Ovary (tissue), 9 donors: ENCODE results near the gene MYOG. TPM values are rescaled to one million over a fixed set of nuclear protein-coding genes. Genes with fewer than 3 reads are reported as not detected.

Experiments
- DNase-seq, 5 donors: peaks; one replicate each; pipeline ENCODE4 v3.0.0-alpha.2; 2019 to 2020
- H3K27ac ChIP-seq, 2 donors: fragments of 200-600 bp; one replicate each; pipeline versions ENCODE4 v1.5.1 to v1.8.0; 2019 to 2022
- H3K27me3 ChIP-seq: fragments of 200-600 bp; one replicate; pipeline ENCODE4 v1.8.0; 2022
- H3K36me3 ChIP-seq: fragments of 200-600 bp; sonication (generic); one replicate; pipeline ENCODE4 v1.5.1; 2019
- H3K4me1 ChIP-seq: one replicate; pipeline ENCODE4 v1.8.1; 2013; ENCODE audit warnings: mild to moderate bottlenecking, moderate library complexity; ENCODE audit not compliant: insufficient read depth
- H3K4me3 ChIP-seq: fragments of 200-600 bp; sonication (generic); one replicate; pipeline ENCODE4 v1.5.1; 2017
- H3K9me3 ChIP-seq, 2 donors: fragments of 200-600 bp in 1 of 2; sonication (generic) in 1 of 2; one replicate each; pipeline versions ENCODE4 v1.5.1 to v1.8.1; 2013 to 2019; ENCODE audit warnings: mild to moderate bottlenecking in 1 of 2, moderate library complexity in 1 of 2
- EP300 ChIP-seq: sonication (generic); formaldehyde crosslinking; IDR thresholded peaks from one replicate; pipeline ENCODE4 v1.6.1; 2017; ENCODE audit warnings: antibody characterized with exemption
- POLR2A ChIP-seq: fragments of 450-650 bp; IDR thresholded peaks from one replicate; pipeline ENCODE4 v1.6.1; 2017; ENCODE audit warnings: antibody characterized with exemption, mild to moderate bottlenecking, moderate library complexity
- WGBS, 3 donors: extraction: QIAGEN DNeasy Blood & Tissue Kit in 1 of 3; methylation state at CpG; one replicate each; pipeline versions ENCODE4 v1.1.5 to v1.1.7; 2013 to 2017; 5-methylcytosine and 5-hydroxymethylcytosine counted together
- intact Hi-C, 4 donors: fragments of 100-400 bp; cut with DNase I; formaldehyde crosslinking; loops; one replicate each; pipeline versions ENCODE4 v1.11.0 to v1.15.1; 2022 to 2023
- polyA plus RNA-seq, 2 donors: library from polyadenylated mRNA; stranded (reverse); fragments of 200-250 nt in 1 of 2; fragments of 350-450 nt in 1 of 2; fragmentation: Illumina TruSeq in 1 of 2; extraction: RNeasy Lipid Tissue Mini Kit (QIAGEN cat#74804) in 1 of 2; gene quantifications; one replicate each; pipeline ENCODE4 v1.2.3, GENCODE V29; 2013 to 2014
- total RNA-seq, 7 donors: library from RNA; depleted of rRNA in 2 of 7; stranded (reverse); fragments of >200 nt in 2 of 7; fragmentation: NEBNext Ultra II Directional in 3 of 7; extraction: Animal tissue kit (Norgen Biotek cat#: 25700) in 3 of 7; gene quantifications; one replicate each; pipeline versions ENCODE4 v1.1.0 to v1.2.4, GENCODE V29; 2016 to 2023
- TF ChIP-seq, protein P1 (sequence below), 3 donors: fragments of 450-650 bp in 2 of 3; fragments of 200-600 bp in 1 of 3; IDR thresholded peaks; one replicate each; pipeline versions ENCODE4 v1.5.1 to v1.8.0; 2016 to 2022; ENCODE audit warnings: antibody characterized with exemption in 3 of 3, mild to moderate bottlenecking in 1 of 3
- donor health status: DM: no; HTN: no; CAD: no; lungs with moderate emphysema.
- donor health status: DM: no; HTN: no; CAD: no.
- donor health status: Bipolar disorder and iron deficiency.
- donor health status: DM: yes; HTN: yes; CAD: no.
- donor health status: DM: no; HTN: no; CAD: no.
- donor health status: DM: yes; HTN: yes; CAD: no.

The MYOG gene
- total and polyA plus RNA-seq, 9 donors = not detected

GRCh38 chr1:203120325-203121153 is 34.7 kb upstream of the MYOG start:
- DNase-seq = no peak
- no peak for TF ChIP-seq POLR2A
- TF ChIP-seq EP300 = no peak
- TF ChIP-seq, protein P1, sequence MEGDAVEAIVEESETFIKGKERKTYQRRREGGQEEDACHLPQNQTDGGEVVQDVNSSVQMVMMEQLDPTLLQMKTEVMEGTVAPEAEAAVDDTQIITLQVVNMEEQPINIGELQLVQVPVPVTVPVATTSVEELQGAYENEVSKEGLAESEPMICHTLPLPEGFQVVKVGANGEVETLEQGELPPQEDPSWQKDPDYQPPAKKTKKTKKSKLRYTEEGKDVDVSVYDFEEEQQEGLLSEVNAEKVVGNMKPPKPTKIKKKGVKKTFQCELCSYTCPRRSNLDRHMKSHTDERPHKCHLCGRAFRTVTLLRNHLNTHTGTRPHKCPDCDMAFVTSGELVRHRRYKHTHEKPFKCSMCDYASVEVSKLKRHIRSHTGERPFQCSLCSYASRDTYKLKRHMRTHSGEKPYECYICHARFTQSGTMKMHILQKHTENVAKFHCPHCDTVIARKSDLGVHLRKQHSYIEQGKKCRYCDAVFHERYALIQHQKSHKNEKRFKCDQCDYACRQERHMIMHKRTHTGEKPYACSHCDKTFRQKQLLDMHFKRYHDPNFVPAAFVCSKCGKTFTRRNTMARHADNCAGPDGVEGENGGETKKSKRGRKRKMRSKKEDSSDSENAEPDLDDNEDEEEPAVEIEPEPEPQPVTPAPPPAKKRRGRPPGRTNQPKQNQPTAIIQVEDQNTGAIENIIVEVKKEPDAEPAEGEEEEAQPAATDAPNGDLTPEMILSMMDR (IDR thresholded peaks at IDR 0.05) = no peak
- Histone ChIP-seq H3K9me3 (no peaks in the 10 kb centered on the region), H3K27ac (no peak overlapping the region), H3K27me3 (no peaks in the 10 kb centered on the region), H3K4me1 (peaks cover 2% of the 10 kb centered on the region), H3K4me3 (no peak overlapping the region), H3K36me3 (no peaks in the 10 kb centered on the region)
- intact Hi-C loops = no loop called here
- WGBS, 3 donors = 71 to 83% (median 73%) methylated on average over 7 of the region's 7 CpGs

DNA sequence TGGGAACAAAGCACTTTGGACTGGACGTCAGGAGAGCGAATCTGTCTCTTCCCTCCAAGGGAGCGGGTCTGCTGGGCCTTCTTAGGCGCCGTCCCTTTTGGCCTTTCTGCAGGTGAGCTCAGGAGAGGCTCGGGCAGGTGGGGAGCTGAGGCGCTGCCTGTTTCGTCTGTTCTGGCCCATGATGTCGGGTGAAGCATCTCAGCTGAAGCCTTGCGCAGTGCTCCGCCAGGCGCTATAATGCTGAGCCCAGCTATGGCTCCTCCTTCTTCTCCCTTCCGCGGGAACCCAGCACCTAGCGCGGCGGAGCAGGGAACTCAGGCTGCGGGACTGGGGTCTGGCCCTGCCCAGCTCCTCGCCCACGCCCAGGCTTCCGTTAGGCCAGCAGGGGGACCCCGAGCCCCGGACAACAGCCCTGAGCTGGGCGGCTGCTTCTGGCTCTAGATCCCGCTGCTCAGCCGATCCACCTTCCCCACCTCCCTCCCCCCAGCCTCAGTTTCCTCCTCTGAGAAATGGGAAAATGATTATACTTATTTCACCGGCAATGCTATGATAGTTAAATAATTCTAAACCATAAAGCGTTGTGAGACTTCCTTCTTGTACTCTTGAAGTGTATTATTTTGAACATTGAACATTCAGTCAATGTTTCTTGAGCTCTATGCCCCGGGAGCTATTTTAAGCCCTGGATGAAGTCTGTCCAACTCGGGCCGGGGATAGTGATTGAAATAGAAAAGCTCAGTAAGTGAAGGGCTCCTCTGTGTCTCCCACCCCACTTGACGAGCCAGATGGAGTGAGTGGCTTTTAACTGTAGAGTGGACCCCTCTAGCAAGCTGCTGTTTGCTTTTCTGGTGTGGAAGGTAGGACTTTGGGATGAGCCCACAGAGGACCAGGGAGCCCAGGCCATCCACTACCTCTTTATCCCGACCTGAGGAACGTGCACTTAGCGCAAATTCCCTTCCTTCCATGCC is 32.1 kb upstream of the MYOG start:
- no peaks in the 10 kb centered on the region for H3K36me3 ChIP-seq
- H3K9me3 ChIP-seq = no peaks in the 10 kb centered on the region
- TF ChIP-seq, protein P1 (IDR thresholded peaks at IDR 0.05) = peak in 2 of 3 donors; percentile 44 to 53
- no peak for TF ChIP-seq POLR2A
- no peak overlapping the region for H3K27ac ChIP-seq
- no peaks in the 10 kb centered on the region for H3K27me3 ChIP-seq
- H3K4me1 ChIP-seq = no peaks in the 10 kb centered on the region
- DNase-seq = peak; percentile 52 to 86 (median 60)
- intact Hi-C loops = loop anchor here in 3 of 4 donors (2.0 to 5.0 kb wide), 2 partner anchors 99 kb away; no protein-coding TSS in a partner anchor
- WGBS, 3 donors = 18 to 22% (median 20%) methylated on average over 35 of the region's 35 CpGs
- no peak overlapping the region for H3K4me3 ChIP-seq

DNA sequence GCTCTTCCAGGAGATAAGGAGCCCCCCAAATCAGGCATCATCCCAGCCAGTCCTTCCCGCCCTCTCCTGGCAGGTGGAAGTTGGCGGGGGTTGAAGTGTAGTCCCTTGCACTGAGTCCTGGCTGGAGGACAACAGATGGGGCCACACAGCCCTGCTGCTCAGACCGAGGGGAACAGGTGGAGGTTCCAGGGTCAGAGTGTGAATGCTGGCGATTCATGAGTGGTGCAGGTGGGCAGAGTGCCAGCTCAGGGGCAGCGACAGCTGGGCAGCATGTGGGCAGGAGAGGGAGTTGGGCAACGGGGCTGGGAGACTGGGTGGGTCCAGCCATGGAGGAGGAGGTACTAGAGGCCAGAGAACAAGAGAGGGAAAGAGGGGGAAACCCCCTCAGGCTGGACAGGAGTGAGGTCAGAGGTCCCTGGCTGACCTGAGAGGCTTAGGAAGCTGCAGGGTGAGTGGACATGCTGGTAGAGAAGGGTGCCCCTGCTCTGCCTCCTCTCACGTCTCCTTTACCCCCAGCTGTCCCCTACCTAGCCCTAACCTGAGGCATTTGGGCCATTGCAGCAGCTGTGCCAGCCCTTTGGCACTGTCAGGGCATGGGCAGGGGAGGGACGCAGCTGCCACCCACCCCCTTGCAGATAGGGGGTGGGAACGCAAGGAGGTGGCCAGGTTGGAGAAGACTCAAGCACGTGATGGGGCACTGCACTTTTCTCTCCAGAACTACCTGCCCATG is 30.4 kb upstream of the MYOG start:
- no peak overlapping the region for H3K4me3 ChIP-seq
- no peak for TF ChIP-seq EP300
- TF ChIP-seq, protein P1 (IDR thresholded peaks at IDR 0.05) = no peak
- TF ChIP-seq POLR2A = no peak
- H3K9me3 ChIP-seq = no peaks in the 10 kb centered on the region
- H3K27ac ChIP-seq = no peak overlapping the region
- 43 to 59% (median 49%) methylated on average over 10 of the region's 10 CpGs for WGBS, 3 donors
- no peaks in the 10 kb centered on the region for H3K36me3 ChIP-seq
- H3K27me3 ChIP-seq = no peaks in the 10 kb centered on the region
- no peaks in the 10 kb centered on the region for H3K4me1 ChIP-seq
- no peak for DNase-seq
- intact Hi-C loops = loop anchor here in 2 of 4 donors (5.0 kb wide), 1 partner anchor 101 kb away; no protein-coding TSS in a partner anchor

GRCh38 chr1:203114202-203114601 is 28.4 kb upstream of the MYOG start:
- H3K36me3 ChIP-seq = no peaks in the 10 kb centered on the region
- no peaks in the 10 kb centered on the region for H3K9me3 ChIP-seq
- WGBS, 3 donors = 65 to 71% (median 67%) methylated on average over 7 of the region's 7 CpGs
- H3K4me1 ChIP-seq = no peaks in the 10 kb centered on the region
- intact Hi-C loops = no loop called here
- no peaks in the 10 kb centered on the region for H3K27me3 ChIP-seq
- TF ChIP-seq, protein P1 (IDR thresholded peaks at IDR 0.05) = no peak
- TF ChIP-seq POLR2A (no peak), EP300 (no peak)
- no peak overlapping the region for H3K27ac ChIP-seq
- DNase-seq = no peak
- H3K4me3 ChIP-seq = no peak overlapping the region
